ENCODE results near the gene UQCRC2.
"Not testable (repeated sequence)": the region's sequence is repeated elsewhere in the genome, so short reads cannot be mapped to it uniquely, and the experiment has no call there.

The UQCRC2 gene

DNA sequence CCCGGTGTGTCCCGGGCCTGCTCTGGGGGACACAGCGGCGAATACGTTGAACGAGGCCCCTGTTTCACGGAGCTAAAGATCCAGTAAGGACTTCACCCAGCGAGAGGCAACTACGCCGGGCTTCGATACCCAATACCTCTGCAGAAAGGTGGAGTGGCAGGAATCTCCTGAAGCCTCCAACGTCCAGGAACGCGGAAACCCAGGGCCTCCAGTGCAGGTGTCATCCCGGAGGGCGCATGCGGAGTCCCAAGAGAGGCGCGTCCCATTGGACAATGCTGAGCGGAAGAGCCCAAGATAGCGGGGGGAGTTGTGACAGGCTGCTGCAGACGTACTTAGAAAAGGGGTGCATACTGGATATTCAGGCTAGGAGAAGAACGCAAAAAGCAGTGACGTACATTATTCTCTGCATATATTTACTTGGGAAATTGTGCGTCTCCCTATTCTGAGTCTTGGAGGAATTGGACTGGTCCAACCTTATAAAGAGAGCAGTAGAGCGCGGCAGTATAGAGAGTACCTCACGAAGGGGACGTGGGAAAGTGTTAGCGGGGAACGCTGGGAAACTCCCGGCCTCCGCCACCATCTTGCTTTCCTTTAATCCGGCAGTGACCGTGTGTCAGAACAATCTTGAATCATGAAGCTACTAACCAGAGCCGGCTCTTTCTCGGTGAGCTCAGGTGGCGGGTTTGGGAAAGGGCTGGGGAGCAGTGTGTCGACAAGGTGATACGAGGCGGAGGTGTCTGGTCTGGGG, at the start of gene UQCRC2:
UQCRC2 (plus strand) TSS at position 569 of the 748 bp plus-strand sequence; CDS start at position 632, 63 bp downstream.
- DNase-seq, result peak; percentile 72 to 78

DNA sequence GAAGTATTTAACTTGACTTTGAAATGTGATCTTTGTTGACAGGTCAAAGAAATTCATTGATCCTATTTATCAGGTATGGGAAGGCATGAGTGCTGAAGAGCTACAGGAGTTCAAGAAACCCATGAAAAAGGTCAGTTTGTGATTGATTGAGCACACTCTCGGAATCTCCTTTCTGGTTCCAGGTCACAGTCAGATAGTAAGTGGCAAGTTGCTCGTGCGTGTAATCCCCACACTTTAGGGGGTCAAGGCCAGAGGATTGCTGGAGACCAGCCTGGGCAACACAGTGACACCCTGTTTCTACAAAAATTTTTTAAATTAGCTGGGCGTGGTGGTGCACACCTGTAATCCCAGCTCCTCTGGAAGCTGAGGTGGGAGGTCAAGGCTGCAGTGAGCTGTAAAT, 20.5 kb upstream of the UQCRC2 start:
- not testable (repeated sequence) for DNase-seq

GRCh38 chr16:21933316-21933715, 19.8 kb upstream of the UQCRC2 start:
- DNase-seq, result not testable (repeated sequence)

DNA sequence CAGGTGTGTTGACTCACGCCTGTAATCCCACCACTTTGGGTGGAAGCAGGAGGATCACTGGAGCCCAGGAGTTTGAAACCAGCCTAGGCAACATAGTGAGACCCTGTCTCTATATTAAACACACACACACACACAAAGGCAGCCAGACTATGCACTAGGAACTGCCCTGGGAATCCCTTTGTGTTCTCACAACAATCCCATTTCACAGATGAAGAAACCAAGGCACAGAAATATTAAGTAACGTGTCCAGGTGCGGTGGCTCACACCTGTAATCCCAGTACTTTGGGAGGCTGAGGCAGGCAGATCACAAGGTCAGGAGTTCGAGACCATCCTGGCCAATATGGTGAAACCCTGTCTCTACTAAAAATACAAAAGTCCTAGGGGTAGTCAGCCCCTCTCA, 19.4 kb upstream of the UQCRC2 start:
- not testable (repeated sequence) for DNase-seq

GRCh38 chr16:21936216-21936615, 16.9 kb upstream of the UQCRC2 start:
- not testable (repeated sequence) for DNase-seq

DNA sequence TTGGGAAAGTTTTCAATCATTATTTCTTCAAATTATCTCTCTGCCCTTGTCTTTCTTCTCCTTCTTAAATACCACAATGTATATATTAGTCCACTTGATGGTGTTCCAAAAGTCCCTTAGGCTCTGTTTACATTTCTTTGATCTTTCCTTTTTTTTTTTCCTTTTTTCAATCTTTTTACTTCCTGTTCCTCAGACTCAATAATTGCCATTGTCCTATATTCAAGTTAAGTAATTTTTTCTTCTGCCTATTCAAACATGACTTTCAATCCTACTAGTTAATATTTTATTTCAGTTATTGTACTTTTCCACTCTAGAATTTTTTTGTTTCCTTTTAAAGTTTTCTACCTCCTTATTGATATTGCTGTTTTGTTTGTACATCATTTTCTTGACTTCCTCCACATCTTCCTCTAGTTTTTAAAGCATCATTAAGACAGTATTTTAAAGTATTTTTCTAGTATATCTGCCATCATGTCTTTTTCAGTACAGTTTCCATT, 15.8 kb upstream of the UQCRC2 start:
- DNase-seq, result no peak

GRCh38 chr16:21940570-21940969, 12.6 kb upstream of the UQCRC2 start:
- no peak for DNase-seq

GRCh38 chr16:21943571-21943970, 9.6 kb upstream of the UQCRC2 start:
- DNase-seq, result no peak

GRCh38 chr16:21946889-21947635, 6.1 kb upstream of the UQCRC2 start:
- DNase-seq, result no peak

- no peak for DNase-seq
These were observed 3.4 kb upstream of the UQCRC2 start for GRCh38 chr16:21949713-21950260.

- DNase-seq, result no peak
These were observed 2.2 kb upstream of the UQCRC2 start for GRCh38 chr16:21950782-21951521.

DNA sequence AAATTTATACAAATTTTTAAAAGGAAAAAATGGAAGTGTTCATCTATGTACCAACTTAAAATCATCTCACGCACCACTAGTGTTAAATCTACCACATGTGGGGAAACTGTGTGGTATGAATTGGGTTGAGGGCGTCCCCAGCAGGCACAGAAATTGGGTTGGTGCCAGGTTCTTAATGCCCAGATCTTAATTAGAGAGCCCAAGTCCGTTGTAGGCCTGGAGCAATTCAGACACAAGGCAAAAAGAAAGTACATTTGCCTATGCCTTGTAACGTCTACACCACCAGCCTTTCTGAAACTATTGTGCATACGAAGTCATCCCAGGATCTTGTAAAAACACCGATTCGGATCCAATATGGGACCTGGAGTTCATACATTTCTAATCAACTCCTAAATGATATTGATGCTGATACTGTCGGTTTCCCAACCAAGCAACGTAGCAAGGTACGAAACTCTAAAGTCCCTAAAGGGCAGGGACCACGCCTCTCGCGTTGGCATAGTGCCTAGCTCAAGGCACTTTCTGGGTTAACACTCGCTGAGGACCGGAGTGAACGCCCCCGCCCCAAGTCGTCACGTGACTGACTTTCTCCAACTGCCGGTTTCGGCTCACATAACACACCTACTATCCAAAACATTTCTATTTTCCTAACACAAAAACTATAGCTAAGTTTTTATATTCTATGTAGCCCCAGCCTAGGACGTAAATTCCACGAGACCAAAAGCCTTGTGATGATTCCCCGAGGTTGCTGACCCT, 945 bp upstream of the UQCRC2 start:
- DNase-seq, result peak in 1 of 2 experiments; percentile 12

- no peak for DNase-seq
These were observed 361 bp downstream of the UQCRC2 start for GRCh38 chr16:21953541-21953902.

GRCh38 chr16:21957714-21958346, 4.7 kb downstream of the UQCRC2 start:
- DNase-seq, result no peak

- DNase-seq, result no peak
These were observed 5.9 kb downstream of the UQCRC2 start for GRCh38 chr16:21959050-21959449.

DNA sequence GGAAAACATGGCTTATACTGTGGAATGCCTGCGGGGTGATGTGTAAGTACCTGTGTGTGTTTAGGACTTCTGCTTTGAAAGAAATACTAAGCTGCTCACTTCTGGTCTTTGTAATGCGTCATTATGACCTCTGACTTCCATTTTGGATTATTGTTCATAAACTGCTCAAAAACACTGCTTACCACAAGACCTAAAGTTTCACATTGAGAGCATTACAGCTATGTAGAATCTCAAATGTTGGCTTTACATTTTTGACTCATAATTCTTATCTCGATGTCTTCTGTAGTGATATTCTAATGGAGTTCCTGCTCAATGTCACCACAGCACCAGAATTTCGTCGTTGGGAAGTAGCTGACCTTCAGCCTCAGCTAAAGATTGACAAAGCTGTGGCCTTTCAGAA, 9.3 kb downstream of the UQCRC2 start:
- DNase-seq, result no peak

- no peak for DNase-seq
These were observed 10.7 kb downstream of the UQCRC2 start for GRCh38 chr16:21963887-21964286.

GRCh38 chr16:21964353-21964752, 11.2 kb downstream of the UQCRC2 start:
- DNase-seq, result no peak

DNA sequence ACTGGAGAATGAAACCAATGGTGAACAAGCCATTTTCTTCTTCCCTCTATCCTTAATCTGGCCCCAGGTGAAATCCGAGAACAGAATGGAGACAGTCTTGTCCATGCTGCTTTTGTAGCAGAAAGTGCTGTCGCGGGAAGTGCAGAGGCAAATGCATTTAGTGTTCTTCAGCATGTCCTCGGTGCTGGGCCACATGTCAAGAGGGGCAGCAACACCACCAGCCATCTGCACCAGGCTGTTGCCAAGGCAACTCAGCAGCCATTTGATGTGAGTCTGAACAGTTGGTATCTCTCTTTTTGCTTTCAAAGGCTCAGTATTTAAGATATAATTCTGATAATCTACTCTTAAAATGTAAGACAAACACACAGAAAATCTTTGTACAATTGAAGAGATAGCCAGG, 18.7 kb downstream of the UQCRC2 start:
- DNase-seq, result no peak

DNA sequence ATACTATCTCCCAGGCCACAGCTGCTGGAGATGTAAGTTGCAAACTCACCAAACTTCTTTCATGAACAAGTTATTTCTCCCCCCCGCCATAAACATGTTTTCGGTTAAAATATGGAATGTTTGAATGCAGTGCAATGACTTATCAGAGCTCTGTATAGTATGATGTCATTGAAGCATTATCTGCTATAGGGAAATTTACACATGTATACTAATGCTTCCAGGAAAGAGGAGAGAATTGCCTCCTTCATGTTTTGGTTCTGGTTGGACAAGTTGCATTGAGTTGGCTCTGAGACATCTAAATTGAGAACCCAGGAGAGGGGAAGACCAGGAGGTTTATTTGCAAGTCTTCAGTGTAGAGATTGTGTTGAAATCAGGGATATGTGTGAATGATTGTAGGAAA, 20.8 kb downstream of the UQCRC2 start:
- no peak for DNase-seq

- DNase-seq, result no peak
These were observed 26.9 kb downstream of the UQCRC2 start for GRCh38 chr16:21980032-21980431.

GRCh38 chr16:21982108-21982507, 28.9 kb downstream of the UQCRC2 start:
- DNase-seq, result no peak
